Brain microvascular endothelial cell (primary cell): Measurements from ENCODE around the gene HMGXB3.

Source experiments
- DNase-seq: peaks from one replicate; pipeline ENCODE4 v3.0.0-alpha.2; 2020
- H3K27ac ChIP-seq: fragments of 250-450 bp; sonication (Bioruptor Pico); 2 replicates; pipeline ENCODE4 v1.5.1; 2020; ENCODE audit warnings: mild to moderate bottlenecking, moderate library complexity
- H3K27me3 ChIP-seq: fragments of 250-450 bp; sonication (Bioruptor Pico); replicated peaks from 2 replicates; pipeline ENCODE4 v1.5.1; 2020; ENCODE audit warnings: mild to moderate bottlenecking
- H3K36me3 ChIP-seq: fragments of 250-450 bp; sonication (Bioruptor Pico); replicated peaks from 2 replicates; pipeline ENCODE4 v1.5.1; 2020; ENCODE audit warnings: mild to moderate bottlenecking
- H3K4me3 ChIP-seq: 2 replicates; pipeline ENCODE4 v1.5.1; 2011; ENCODE audit warnings: low read depth, mild to moderate bottlenecking, control low read depth, low read length, moderate library complexity
- in situ Hi-C: cut with HindIII; loops from 2 replicates; pipeline ENCODE4 v1.10.0; 2017; ENCODE audit warnings: low sequenced_read_pairs, low pct_ligation_motif_present
- TF ChIP-seq, protein P1 (sequence below): IDR thresholded peaks from 2 replicates; pipeline ENCODE4 v1.5.1; 2011; ENCODE audit warnings: low read depth, mild to moderate bottlenecking, moderate library complexity, low read length, control low read depth, inconsistent platforms; ENCODE audit errors: missing control alignments

HMGXB3 gene

DNA sequence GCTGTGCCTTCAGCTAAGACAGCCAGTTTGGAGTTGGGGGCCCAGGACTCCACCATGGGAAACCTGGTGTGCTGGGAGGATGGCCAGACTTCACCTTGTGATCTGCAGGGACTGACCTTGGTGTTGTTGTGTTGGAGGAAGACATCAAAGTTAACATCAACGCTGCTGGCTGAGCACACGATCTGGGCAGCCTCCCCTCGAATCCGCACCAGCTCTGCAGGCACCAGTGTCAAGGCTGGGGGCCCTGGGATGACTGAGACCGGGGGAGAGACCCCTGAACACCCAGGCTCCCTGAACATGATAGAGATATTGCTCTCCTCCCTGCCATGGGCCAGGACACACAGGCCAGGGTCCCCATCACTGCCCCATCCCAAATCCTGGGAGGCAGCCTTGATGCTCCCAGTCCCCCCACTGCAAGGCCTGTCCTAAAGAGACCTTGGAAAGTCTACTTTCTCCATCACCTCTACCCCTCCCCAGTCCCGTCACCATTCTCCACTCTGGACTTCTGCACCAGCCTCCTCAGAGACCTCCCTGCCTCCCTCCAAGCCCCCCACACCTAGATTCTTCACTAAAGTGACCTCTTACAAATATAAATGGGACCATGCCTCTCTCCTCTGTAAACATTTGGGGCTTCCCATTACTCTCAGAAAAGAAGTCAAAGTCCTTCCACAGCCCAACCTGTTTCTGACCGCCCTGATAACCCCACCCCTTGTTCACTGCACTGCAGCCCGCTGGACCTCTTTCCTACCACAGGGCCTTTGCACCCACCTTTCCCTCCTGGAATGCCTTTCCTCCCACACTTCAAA is 77.7 kb downstream of the HMGXB3 start:
- Histone ChIP-seq H3K36me3 (no peaks in the 10 kb centered on the region), H3K27me3 (no peaks in the 10 kb centered on the region), H3K27ac (no peak overlapping the region), H3K4me3 (no peak overlapping the region)
- no peak for DNase-seq
- TF ChIP-seq, protein P1, sequence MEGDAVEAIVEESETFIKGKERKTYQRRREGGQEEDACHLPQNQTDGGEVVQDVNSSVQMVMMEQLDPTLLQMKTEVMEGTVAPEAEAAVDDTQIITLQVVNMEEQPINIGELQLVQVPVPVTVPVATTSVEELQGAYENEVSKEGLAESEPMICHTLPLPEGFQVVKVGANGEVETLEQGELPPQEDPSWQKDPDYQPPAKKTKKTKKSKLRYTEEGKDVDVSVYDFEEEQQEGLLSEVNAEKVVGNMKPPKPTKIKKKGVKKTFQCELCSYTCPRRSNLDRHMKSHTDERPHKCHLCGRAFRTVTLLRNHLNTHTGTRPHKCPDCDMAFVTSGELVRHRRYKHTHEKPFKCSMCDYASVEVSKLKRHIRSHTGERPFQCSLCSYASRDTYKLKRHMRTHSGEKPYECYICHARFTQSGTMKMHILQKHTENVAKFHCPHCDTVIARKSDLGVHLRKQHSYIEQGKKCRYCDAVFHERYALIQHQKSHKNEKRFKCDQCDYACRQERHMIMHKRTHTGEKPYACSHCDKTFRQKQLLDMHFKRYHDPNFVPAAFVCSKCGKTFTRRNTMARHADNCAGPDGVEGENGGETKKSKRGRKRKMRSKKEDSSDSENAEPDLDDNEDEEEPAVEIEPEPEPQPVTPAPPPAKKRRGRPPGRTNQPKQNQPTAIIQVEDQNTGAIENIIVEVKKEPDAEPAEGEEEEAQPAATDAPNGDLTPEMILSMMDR = no peak
- in situ Hi-C loops = no loop called here

- no peak for DNase-seq
- Histone ChIP-seq H3K36me3 (no peaks in the 10 kb centered on the region), H3K27me3 (no peaks in the 10 kb centered on the region), H3K27ac (no peak overlapping the region), H3K4me3 (no peak overlapping the region)
- TF ChIP-seq, protein P1 = no peak
- in situ Hi-C loops = no loop called here
Observed at GRCh38 chr5:150078802-150079689, 78.5 kb downstream of the HMGXB3 start.

GRCh38 chr5:150079909-150080461 is 79.4 kb downstream of the HMGXB3 start:
- no peak for DNase-seq
- Histone ChIP-seq H3K27me3 (no peaks in the 10 kb centered on the region), H3K27ac (no peak overlapping the region), H3K4me3 (no peak overlapping the region), H3K36me3 (no peaks in the 10 kb centered on the region)
- in situ Hi-C loops = no loop called here
- TF ChIP-seq, protein P1 = no peak

- Histone ChIP-seq H3K27me3 (no peaks in the 10 kb centered on the region), H3K27ac (no peak overlapping the region), H3K36me3 (no peaks in the 10 kb centered on the region), H3K4me3 (no peak overlapping the region)
- in situ Hi-C loops = no loop called here
- TF ChIP-seq, protein P1 = no peak
- DNase-seq = no peak
Observed at GRCh38 chr5:150080696-150081435, 80.3 kb downstream of the HMGXB3 start.

GRCh38 chr5:150081541-150082283 is 81.2 kb downstream of the HMGXB3 start:
- in situ Hi-C loops = no loop called here
- no peaks in the 10 kb centered on the region for H3K36me3 ChIP-seq
- H3K27ac ChIP-seq = no peak overlapping the region
- H3K4me3 ChIP-seq = no peak overlapping the region
- TF ChIP-seq, protein P1 = no peak
- no peak for DNase-seq
- H3K27me3 ChIP-seq = no peaks in the 10 kb centered on the region
